Renal pelvis (tissue), 12 donors: Measurements from ENCODE around the gene ARMCX6. TPM values are rescaled to one million over a fixed set of nuclear protein-coding genes. Genes with fewer than 3 reads are reported as not detected.
"Not testable (repeated sequence)": the region's sequence is repeated elsewhere in the genome, so short reads cannot be mapped to it uniquely, and the experiment has no call there.

Source experiments
- DNase-seq: peaks from one replicate; pipeline ENCODE4 v3.0.0-alpha.2; 2013
- long read RNA-seq, 16 experiments: transcript quantifications; one replicate each; lab custom pipeline, GENCODE V29; 2026
- polyA plus RNA-seq, 3 donors: library from polyadenylated mRNA; unstranded; fragments of 120-200 nt; gene quantifications; one replicate each; pipeline ENCODE4 v1.2.1, GENCODE V29; 2013; ENCODE audit not compliant: insufficient read length in 3 of 3

Gene ARMCX6
- polyA plus RNA-seq = 10 to 100 TPM; 73.9 to 81.3 (median 79.6) TPM
- long read RNA-seq, donor 1, transcript ARMCX6-201 (3 exons, 1,846 nt) = major isoform, 11 of 22 reads
- long read RNA-seq, donor 1, transcript ARMCX6-206 (4 exons, 846 nt) = major isoform, 11 of 22 reads
- long read RNA-seq, donor 1, partial matches to known transcripts = 0 of 22 reads
- long read RNA-seq, donor 1, other reads (novel, unspliced or antisense) = 0 of 22 reads
- long read RNA-seq, donor 2, transcript ARMCX6-206 (4 exons, 846 nt) = major isoform, 14 of 516 reads
- long read RNA-seq, donor 2, transcript ARMCX6-201 (3 exons, 1,846 nt) = major isoform, 14 of 516 reads
- long read RNA-seq, donor 2, partial matches to known transcripts = 435 of 516 reads
- long read RNA-seq, donor 2, other reads (novel, unspliced or antisense) = 53 of 516 reads
- long read RNA-seq, donor 3, transcript ARMCX6-201 (3 exons, 1,846 nt) = major isoform, 13 of 76 reads
- long read RNA-seq, donor 3, transcript ARMCX6-206 (4 exons, 846 nt) = minor isoform, 7 of 76 reads
- long read RNA-seq, donor 3, partial matches to known transcripts = 43 of 76 reads
- long read RNA-seq, donor 3, other reads (novel, unspliced or antisense) = 13 of 76 reads
- long read RNA-seq, donor 4, transcript ARMCX6-206 (4 exons, 846 nt) = major isoform, 15 of 401 reads
- long read RNA-seq, donor 4, transcript ARMCX6-201 (3 exons, 1,846 nt) = major isoform, 15 of 401 reads
- long read RNA-seq, donor 4, partial matches to known transcripts = 369 of 401 reads
- long read RNA-seq, donor 4, other reads (novel, unspliced or antisense) = 0 of 401 reads
- long read RNA-seq, donor 5, transcript ARMCX6-206 (4 exons, 846 nt) = major isoform, 7 of 82 reads
- long read RNA-seq, donor 5, partial matches to known transcripts = 58 of 82 reads
- long read RNA-seq, donor 5, other reads (novel, unspliced or antisense) = 15 of 82 reads
- long read RNA-seq, donor 6, transcript ARMCX6-206 (4 exons, 846 nt) = major isoform, 8 of 83 reads
- long read RNA-seq, donor 6, transcript ARMCX6-201 (3 exons, 1,846 nt) = minor isoform, 5 of 83 reads
- long read RNA-seq, donor 6, partial matches to known transcripts = 14 of 83 reads
- long read RNA-seq, donor 6, other reads (novel, unspliced or antisense) = 56 of 83 reads
- long read RNA-seq, donor 7, transcript ARMCX6-206 (4 exons, 846 nt) = minor isoform, 8 of 32 reads
- long read RNA-seq, donor 7, transcript ARMCX6-201 (3 exons, 1,846 nt) = major isoform, 16 of 32 reads
- long read RNA-seq, donor 7, partial matches to known transcripts = 0 of 32 reads
- long read RNA-seq, donor 7, other reads (novel, unspliced or antisense) = 7 of 32 reads
- long read RNA-seq, donor 8, transcript ARMCX6-206 (4 exons, 846 nt) = minor isoform, 6 of 14 reads
- long read RNA-seq, donor 8, transcript ARMCX6-201 (3 exons, 1,846 nt) = major isoform, 8 of 14 reads
- long read RNA-seq, donor 8, partial matches to known transcripts = 0 of 14 reads
- long read RNA-seq, donor 8, other reads (novel, unspliced or antisense) = 0 of 14 reads
- long read RNA-seq, donor 9, transcript ARMCX6-206 (4 exons, 846 nt) = major isoform, 21 of 32 reads
- long read RNA-seq, donor 9, transcript ARMCX6-201 (3 exons, 1,846 nt) = minor isoform, 10 of 32 reads
- long read RNA-seq, donor 9, partial matches to known transcripts = 0 of 32 reads
- long read RNA-seq, donor 9, other reads (novel, unspliced or antisense) = 0 of 32 reads
- long read RNA-seq, donor 10, transcript ARMCX6-206 (4 exons, 846 nt) = major isoform, 9 of 15 reads
- long read RNA-seq, donor 10, transcript ARMCX6-201 (3 exons, 1,846 nt) = minor isoform, 5 of 15 reads
- long read RNA-seq, donor 10, partial matches to known transcripts = 0 of 15 reads
- long read RNA-seq, donor 10, other reads (novel, unspliced or antisense) = 0 of 15 reads
- long read RNA-seq, donor 11, transcript ARMCX6-206 (4 exons, 846 nt) = major isoform, 5 of 20 reads
- long read RNA-seq, donor 11, transcript ARMCX6-201 (3 exons, 1,846 nt) = major isoform, 5 of 20 reads
- long read RNA-seq, donor 11, partial matches to known transcripts = 10 of 20 reads
- long read RNA-seq, donor 11, other reads (novel, unspliced or antisense) = 0 of 20 reads
- long read RNA-seq, donor 12, transcript ARMCX6-206 (4 exons, 846 nt) = minor isoform, 7 of 24 reads
- long read RNA-seq, donor 12, transcript ARMCX6-201 (3 exons, 1,846 nt) = major isoform, 17 of 24 reads
- long read RNA-seq, donor 12, partial matches to known transcripts = 0 of 24 reads
- long read RNA-seq, donor 12, other reads (novel, unspliced or antisense) = 0 of 24 reads
- long read RNA-seq, donor 13, partial matches to known transcripts = 0 of 7 reads
- long read RNA-seq, donor 13, other reads (novel, unspliced or antisense) = 0 of 7 reads
- long read RNA-seq, donor 14, transcript ARMCX6-206 (4 exons, 846 nt) = major isoform, 12 of 23 reads
- long read RNA-seq, donor 14, transcript ARMCX6-201 (3 exons, 1,846 nt) = minor isoform, 11 of 23 reads
- long read RNA-seq, donor 14, partial matches to known transcripts = 0 of 23 reads
- long read RNA-seq, donor 14, other reads (novel, unspliced or antisense) = 0 of 23 reads
- long read RNA-seq, donor 15, transcript ARMCX6-206 (4 exons, 846 nt) = major isoform, 15 of 25 reads
- long read RNA-seq, donor 15, transcript ARMCX6-201 (3 exons, 1,846 nt) = minor isoform, 7 of 25 reads
- long read RNA-seq, donor 15, partial matches to known transcripts = 0 of 25 reads
- long read RNA-seq, donor 15, other reads (novel, unspliced or antisense) = 0 of 25 reads
- long read RNA-seq, donor 16, transcript ARMCX6-206 (4 exons, 846 nt) = minor isoform, 9 of 51 reads
- long read RNA-seq, donor 16, transcript ARMCX6-201 (3 exons, 1,846 nt) = major isoform, 10 of 51 reads
- long read RNA-seq, donor 16, partial matches to known transcripts = 0 of 51 reads
- long read RNA-seq, donor 16, other reads (novel, unspliced or antisense) = 30 of 51 reads

DNA sequence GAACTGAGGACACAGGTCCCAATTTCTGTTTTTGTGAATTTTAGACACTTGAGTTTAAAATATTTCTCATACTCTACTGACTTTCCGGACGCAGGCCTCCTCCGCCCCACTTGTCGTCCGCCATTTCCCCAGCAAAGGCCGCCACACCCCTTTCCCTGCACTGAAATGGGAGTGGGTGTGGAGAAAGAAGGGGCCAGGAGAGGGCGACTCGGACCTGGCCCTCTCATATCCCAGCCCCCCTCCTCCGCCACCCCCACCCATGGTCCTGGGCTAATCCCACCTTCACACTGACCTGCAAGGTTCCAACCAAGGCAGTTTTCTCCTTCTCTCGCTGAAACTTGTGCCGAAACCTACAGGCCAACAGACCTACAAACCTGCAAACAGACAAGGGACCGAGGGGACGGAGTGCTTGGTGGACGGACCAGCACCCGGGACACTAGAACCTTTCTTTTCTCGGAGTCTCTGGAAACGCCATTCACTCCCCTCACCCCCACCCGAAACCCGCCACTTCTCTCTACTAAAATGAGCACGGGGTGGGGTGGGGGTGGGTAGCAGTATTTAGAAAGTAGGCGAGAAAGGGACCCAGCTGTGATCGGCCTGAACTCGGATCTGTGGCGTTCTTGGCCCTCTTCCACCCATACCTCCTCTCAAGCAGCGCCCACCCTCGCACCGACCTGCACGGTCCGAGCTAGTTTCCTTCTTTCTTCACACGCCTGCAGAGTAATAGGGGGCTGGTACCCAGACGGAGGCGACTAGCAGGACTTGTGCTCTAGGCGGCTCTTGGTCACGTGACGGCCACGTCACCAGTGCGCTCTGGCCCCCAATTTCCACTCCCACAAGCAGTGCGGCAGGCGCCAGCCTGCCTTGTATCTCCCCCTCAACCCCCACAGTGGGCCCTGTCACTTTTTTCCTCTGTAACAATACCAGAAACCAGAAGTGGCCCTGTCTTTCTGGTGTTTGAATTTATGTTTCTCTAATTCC, at the start of gene ARMCX6:
TSS of gene ARMCX6 (minus strand) at position 790 of the 981 bp plus-strand sequence. CDS start 1,380 bp downstream, outside the sequence.
- peak; percentile 78 for DNase-seq

DNA sequence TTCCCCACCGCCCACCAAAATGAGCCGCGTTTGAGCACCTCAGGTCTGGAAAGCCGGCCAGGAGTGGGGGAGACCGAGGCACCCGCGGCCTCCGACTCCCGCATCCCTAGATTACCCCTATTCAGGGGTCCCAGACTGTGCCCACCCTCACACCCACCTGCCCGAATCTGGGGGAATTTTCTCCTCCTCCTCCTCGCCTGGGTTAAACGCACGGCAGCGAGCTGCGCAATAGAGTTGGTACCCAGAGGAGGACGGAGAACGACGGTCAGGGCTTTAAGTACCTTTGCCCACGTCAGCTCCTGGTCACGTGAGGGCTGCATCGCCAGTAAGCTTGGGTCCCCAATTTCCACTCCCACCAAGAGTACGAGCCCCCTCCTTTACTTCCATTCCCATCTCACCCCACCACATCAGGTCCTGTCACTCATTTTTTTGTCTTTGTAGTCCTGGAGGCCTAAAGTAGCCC, 41.8 kb upstream of the ARMCX6 start, which contains the start of gene ARMCX2:
TSS of gene ARMCX2 (minus strand) at position 250 of the 463 bp plus-strand sequence. CDS start 2,262 bp downstream, outside the sequence.
- DNase-seq = peak; percentile 58

DNA sequence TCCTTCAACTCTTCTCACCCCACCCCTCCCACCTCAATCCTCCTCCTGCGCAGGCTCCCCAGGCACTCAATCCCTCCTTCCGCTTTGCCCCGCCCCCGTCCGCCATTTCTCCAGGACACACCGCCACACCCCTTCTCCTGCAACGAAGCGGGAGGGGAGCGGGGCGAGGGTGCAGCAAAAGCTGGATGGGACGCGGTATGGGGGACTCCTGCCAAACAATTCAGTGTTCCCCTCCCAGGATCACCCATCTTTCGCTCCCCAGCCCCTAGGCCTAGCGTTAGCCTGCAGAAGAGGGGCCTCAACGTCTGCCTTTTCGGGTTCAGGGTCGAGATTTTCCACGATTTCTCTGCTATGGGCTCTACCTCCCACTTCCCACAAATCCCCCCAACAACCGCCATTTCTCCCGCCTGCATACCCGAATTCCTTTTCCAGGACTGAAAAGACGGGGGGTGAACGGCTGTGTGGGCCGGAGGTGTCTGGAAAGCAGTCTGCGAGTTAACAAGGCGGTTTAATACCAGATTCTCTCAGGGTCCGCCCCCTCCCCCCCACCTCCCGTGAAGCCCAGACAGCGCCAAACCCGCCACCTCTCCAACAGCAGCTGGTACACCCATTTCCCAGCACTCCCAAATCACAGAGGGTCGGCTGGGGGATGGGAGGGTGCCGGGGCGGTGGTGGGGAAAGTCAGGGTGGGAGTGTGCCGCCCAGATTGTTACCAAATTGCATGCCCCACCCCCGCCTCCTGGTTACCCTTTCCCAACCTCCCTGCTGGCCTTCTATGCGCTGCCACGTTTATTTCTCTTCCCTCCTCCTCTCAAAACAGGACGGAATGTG, 41.1 kb upstream of the ARMCX6 start:
- DNase-seq = peak; percentile 64

DNA sequence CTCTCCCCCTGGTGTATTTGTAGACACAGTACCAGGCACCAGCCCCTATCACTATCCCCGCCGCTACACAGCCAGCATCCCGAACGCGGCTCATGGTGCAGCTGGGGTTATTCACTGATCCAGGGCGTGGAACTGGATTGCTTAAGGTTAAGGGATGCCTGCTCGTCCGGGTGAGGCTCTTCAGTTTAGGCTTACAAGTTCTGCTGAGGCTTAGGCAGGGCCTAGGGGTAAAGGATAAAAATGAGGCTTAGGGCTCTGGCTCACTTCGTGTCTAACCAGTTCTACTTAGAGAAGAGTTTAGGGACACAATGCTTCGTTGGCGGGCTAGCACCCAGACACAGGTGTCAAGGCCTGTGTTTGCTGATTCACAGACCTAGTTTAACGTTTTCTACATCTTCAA, 39.7 kb upstream of the ARMCX6 start:
- no peak for DNase-seq

DNA sequence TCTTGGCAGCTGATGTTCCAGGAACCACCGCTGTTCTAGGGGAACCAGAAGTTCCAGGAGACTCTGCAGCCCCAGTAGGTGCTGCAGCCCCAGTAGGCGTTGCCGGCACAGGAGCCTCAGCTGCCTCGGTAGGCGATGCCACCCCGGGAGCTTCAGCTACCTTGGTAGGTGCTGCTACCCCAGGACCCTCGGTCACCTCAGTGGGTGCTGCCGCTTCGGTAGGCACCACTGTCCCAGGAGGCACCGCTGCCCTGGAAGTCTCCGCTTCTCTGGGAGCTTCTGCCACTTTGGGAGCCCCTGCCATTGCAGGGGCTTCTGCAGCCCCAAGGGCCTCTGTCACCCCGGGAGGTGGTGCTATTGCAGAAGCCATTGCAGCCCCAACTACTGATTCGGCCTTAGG, 39.0 kb upstream of the ARMCX6 start:
- DNase-seq = no peak

DNA sequence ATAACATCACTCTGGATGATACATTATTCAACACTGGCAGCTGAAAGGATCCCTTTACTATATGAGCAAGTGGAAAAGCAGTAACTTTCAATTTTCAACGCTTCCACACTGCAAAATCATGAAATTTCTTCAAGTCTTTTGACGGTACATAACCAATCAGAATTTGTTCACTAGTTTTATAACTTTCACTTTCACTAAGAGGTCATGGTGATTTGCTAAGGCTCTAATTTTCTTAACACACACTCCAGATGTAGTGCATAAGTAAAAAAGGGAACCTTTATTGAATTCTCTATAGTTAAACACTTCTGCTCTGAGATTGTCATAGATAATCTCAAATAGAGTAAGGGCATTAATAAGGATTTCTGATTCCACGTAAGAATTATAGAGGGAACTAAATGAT, 37.7 kb upstream of the ARMCX6 start:
- no peak for DNase-seq

DNA sequence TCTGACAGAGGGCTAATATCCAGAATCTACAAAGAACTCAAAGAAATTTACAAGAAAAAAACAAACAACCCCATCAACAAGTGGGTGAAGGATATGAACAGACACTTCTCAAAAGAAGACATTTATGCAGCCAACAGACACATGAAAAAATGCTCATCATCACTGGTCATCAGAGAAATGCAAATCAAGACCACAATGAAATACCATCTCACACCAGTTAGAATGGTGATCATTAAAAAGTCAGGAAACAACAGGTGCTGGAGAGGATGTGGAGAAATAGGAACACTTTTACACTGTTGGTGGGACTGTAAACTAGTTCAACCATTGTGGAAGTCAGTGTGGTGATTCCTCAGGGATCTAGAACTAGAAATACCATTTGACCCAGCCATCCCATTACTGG, 29.9 kb upstream of the ARMCX6 start:
- DNase-seq = not testable (repeated sequence)

DNA sequence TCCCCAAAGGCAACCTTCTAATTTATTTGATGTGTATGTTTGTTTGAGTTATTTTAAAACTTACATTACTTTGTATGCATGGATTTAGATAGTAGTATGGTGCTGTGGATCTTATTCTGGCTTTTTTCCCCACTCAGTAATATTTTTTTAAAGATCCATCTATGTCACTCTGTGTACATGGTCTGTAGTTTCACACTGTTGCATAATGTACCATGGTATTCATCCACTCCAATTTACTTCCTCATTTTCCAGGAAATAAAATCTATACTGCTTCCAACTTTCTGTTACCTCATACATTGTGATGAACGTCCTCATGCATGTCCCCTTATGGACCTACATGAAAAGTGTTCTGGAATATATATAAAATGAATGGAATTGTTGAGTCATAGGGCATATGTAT, 24.3 kb upstream of the ARMCX6 start:
- no peak for DNase-seq

DNA sequence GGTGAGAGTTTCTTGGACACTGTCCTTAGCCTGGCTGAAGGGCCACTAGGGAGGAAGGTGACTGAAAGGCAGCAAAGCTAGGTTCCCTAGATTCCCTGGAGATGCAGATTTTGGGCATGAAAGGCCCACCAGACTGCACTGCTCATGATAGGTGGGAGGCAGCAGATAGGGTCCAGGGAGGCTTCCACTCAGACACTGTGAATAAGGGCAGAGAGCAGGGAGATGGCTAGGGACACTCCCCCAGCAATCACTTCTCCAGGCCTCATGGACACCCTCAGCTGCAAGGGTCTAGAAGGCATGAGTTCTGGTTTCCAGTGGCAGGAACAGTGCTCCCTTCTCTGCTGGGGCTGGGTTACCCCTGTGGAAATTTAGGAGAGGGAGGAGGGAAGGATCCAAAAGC, 21.8 kb upstream of the ARMCX6 start:
- no peak for DNase-seq

DNA sequence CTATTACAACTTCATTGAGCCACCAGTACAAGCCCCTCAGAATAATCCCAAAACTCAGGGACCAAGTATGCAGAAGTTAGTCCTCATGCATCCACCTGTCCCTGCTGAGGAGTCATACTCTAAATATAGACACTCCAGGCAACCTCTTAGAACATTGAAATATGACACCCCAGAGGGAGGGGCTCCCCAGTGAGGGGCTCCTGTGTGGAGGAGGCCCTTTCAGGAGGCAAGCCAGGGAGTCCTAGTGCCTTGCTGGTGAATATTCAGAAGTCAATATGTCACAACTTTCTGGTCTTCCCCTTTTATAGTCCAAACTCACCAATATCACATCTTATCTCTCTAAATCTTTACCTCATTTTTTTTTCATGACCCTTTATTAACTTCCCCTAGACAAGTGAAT, 1.6 kb upstream of the ARMCX6 start:
- peak; percentile 52 for DNase-seq

DNA sequence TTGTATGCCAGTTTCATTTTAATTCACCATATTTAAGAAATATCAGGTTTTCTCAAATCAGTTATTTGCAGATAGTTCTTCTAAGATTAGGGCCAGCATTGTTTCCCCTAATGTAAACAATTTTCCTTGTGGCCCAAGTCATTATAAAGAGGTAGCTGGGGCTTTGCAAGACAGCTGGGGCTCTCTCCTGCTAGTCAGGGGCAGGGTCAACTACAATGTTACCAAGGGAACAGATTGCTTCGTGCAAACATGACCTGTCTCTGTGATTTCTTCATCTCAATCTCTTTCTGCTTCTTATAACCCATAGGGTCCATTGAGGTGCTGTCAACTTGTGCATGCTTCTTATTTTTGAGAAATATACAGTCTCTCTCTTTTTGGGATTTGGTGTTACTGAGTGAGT, 12.1 kb downstream of the ARMCX6 start:
- DNase-seq = no peak

DNA sequence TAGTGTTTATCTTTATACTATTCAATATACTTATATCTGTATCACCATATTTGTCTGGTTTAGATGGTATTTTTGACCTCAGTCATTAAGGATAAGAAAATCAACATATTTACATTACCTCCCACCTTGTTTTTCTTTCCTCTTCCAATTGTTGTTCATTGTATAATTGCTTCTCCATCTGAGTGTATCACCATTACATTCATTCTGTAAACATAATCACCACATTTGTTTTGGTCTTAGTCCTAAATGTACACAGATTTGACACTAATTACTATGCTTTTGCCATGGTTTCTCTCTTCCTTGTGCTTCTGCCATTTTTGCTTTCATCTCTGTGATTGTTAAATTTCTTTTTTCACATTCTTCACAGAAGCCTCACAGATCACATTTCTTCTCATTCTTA, 12.7 kb downstream of the ARMCX6 start:
- DNase-seq = no peak

DNA sequence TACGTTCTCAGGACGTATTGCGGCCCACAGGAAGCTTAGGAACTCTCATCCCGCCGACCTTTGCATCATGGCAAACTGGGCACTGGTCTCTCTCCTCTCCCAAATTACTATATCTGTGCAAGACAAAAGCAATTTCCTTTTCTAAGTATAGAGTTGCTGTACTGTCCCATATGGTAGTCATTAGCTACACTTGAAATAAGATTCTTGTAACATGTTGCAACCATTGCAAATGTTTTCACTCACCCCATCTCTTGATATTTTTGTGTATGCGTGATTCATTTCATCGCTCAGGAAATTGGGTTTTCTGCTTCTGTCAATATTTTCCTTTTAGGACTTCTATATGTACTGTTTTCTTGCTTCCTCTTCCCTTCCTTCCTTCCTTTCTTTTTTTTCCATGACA, 15.7 kb downstream of the ARMCX6 start:
- DNase-seq = no peak

DNA sequence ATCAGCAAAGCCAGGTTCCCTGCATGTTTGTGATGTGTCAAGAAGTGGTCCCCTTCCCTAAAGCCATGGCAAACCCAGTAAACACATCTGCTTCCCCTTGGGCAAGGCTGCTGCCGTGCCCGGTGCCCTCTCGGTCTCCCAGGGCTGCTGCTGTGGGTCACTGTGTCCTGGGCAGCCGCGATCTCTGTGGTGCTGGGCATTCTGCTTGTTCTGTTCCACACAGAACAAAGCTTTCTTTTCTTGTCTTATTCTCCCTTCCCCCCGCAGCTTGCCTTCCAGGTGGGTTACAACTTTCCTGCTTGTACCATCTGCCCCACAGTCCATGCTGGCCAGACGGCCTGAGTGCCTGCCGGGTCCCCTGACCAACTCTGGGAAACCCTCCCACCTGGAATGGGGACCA, 18.2 kb downstream of the ARMCX6 start:
- not testable (repeated sequence) for DNase-seq

DNA sequence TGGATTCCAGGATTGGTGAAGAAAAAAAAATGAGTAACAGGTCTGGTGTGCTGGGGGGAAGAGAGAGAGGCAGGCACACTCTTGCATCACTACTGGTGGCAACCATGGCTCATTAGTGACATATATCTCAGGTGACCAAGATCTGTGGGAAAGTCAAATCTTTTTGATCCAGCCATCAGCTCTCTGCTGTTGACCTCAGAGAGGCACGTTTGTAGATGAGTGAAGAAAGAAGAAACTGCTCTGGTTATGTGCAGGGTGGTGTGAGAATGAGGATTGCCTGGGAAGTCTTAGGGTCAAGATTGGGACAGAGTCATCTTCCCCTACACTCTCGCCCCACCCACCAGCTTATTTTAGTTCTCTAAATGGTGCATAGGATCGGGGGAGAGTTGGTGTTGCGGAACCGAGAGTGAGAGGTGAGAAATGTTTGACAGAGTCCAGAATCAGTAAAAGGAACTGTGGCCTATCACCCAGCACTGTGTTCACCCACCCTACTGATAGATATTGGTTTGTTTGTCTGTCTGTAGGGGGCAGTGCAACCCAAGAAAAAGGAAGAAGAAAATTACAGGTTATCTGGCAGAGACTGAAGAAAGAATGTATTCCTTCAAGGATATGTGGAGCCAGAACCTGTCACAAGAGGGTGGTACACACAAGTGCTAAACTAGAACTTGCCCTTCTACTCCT, 21.9 kb downstream of the ARMCX6 start:
- peak; percentile 71 for DNase-seq
